CD4-positive, alpha-beta T cell (primary cell): ENCODE results near the gene ZPBP2. TPM values are rescaled to one million over a fixed set of nuclear protein-coding genes. Genes with fewer than 3 reads are reported as not detected.

Experiments used
- ATAC-seq: fragments of 200-7000 bp; cut with Tn5 transposase; one replicate; pipeline ENCODE4 v1.10.0; 2022; ENCODE audit warnings: mild to moderate bottlenecking; ENCODE audit not compliant: poor library complexity
- CTCF ChIA-PET: fragments of 350-600 bp; sonication (Branson Sonifier 250); formaldehyde crosslinking; loops from one replicate; lab custom pipeline; 2021; ENCODE audit warnings: antibody characterized with exemption, inconsistent platforms; lab: Charles Lee
- POLR2A ChIA-PET: fragments of 350-600 bp; sonication (Branson Sonifier 250); formaldehyde crosslinking; loops from one replicate; lab custom pipeline; 2021; ENCODE audit warnings: antibody characterized with exemption, inconsistent platforms; lab: Charles Lee
- DNase-seq, 14 experiments: peaks; one replicate each; pipeline ENCODE4 v3.0.0-alpha.2; 2013 to 2020; ENCODE audit warnings: mixed read lengths in 2 of 14
- H3K27ac ChIP-seq, 2 donors: one replicate each; pipeline versions ENCODE4 v1.5.1 to v1.7.0; 2013; ENCODE audit warnings: low read length in 2 of 2, low read depth in 1 of 2, mild to moderate bottlenecking in 1 of 2
- H3K27me3 ChIP-seq, 2 experiments: 1 replicate in 1 of 2; 2 replicates in 1 of 2; pipeline versions ENCODE4 v1.6.1 to v1.7.0; 2013; ENCODE audit warnings: low read length in 2 of 2, control low read depth in 1 of 2, mild to moderate bottlenecking in 1 of 2, moderate library complexity in 1 of 2; ENCODE audit not compliant: insufficient read depth in 2 of 2, control insufficient read depth in 1 of 2
- H3K36me3 ChIP-seq: one replicate; pipeline ENCODE4 v1.6.1; 2013; ENCODE audit warnings: low read length, control low read depth; ENCODE audit not compliant: insufficient read depth
- H3K4me1 ChIP-seq: one replicate; pipeline ENCODE4 v1.6.1; 2013; ENCODE audit warnings: low read length, control low read depth; ENCODE audit not compliant: insufficient read depth
- H3K4me3 ChIP-seq: one replicate; pipeline ENCODE4 v1.5.1; 2013; ENCODE audit warnings: mild to moderate bottlenecking, low read length, moderate library complexity
- H3K9me3 ChIP-seq, 2 experiments: 1 replicate in 1 of 2; 2 replicates in 1 of 2; pipeline versions ENCODE4 v1.6.1 to v1.7.0; 2013; ENCODE audit warnings: low read length in 2 of 2, mild to moderate bottlenecking in 2 of 2, control low read depth in 1 of 2, moderate library complexity in 1 of 2; ENCODE audit not compliant: control insufficient read depth in 1 of 2, insufficient read depth in 1 of 2
- H3K27ac Mint-ChIP-seq: one replicate; pipeline ENCODE4 v1.8.0; 2020; ENCODE audit warnings: mixed read lengths
- H3K27me3 Mint-ChIP-seq: one replicate; pipeline ENCODE4 v1.8.0; 2021; ENCODE audit warnings: mixed read lengths
- H3K36me3 Mint-ChIP-seq: one replicate; pipeline ENCODE4 v1.8.0; 2021; ENCODE audit warnings: low read depth, mixed read lengths
- H3K4me1 Mint-ChIP-seq: one replicate; pipeline ENCODE4 v1.8.0; 2021; ENCODE audit warnings: low read depth, mixed read lengths
- H3K4me3 Mint-ChIP-seq: one replicate; pipeline ENCODE4 v1.8.0; 2020; ENCODE audit warnings: mild to moderate bottlenecking, mixed read lengths
- H3K9me3 Mint-ChIP-seq: one replicate; pipeline ENCODE4 v1.8.0; 2020; ENCODE audit warnings: mixed read lengths
- intact Hi-C, 2 experiments: fragments of 100-400 bp; cut with DNase I in 1 of 2; cut with micrococcal nuclease in 1 of 2; formaldehyde crosslinking; loops; one replicate each; pipeline versions ENCODE4 v1.15.1 to v1.9.0; 2023 to 2025; cut with DNase I, micrococcal nuclease
- total RNA-seq, 174 experiments: library from RNA in 2 of 174; stranded (reverse) in 2 of 174; gene quantifications; one replicate each; pipeline ENCODE4 v1.2.3 and lab custom pipeline; 2021 to 2026
- TF ChIP-seq, protein P1 (sequence below): fragments of 200-600 bp; IDR thresholded peaks from one replicate; pipeline ENCODE4 v1.8.0; 2022; ENCODE audit warnings: antibody characterized with exemption, mild to moderate bottlenecking

Gene ZPBP2
- total RNA-seq, 2 experiments from 2014 or later: not detected

DNA sequence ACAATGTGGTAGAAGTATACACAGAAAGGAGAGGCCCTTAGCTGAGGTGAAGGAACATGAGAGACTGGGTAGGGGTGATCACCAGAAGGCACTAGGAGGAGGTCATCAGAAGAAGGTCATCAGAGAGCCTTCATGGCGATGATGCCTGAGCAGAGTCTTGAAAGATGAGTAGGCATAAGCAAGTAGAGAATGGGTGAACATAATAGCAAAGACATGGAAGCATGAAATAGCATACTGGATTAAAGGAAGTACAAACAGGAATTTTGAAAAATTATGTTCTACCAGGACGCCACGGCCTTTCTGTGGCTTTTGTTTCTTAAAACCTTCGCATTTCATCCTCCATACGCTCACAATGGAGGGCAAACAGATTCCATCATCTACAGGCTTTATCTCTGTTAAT is 6.8 kb upstream of the ZPBP2 start:
- Histone ChIP-seq H3K27me3 (no peaks in the 10 kb centered on the region), H3K4me1 (peaks cover 23% of the 10 kb centered on the region), H3K36me3 (peaks cover 6% of the 10 kb centered on the region), H3K4me3 (peak overlapping the region; percentile 80), H3K9me3 (no peaks in the 10 kb centered on the region), H3K27ac (peak overlapping the region; percentile 9 to 25)
- Mint-ChIP-seq H3K27me3 (no peaks in the 10 kb centered on the region), H3K36me3 (peaks cover 21% of the 10 kb centered on the region), H3K4me3 (peak overlapping the region; percentile 74), H3K4me1 (peaks cover 74% of the 10 kb centered on the region), H3K27ac (peak overlapping the region; percentile 94), H3K9me3 (no peaks in the 10 kb centered on the region)
- DNase-seq (peak in 1 of 14 experiments; percentile 24), ATAC-seq (no peak)
- TF ChIP-seq, protein P1, sequence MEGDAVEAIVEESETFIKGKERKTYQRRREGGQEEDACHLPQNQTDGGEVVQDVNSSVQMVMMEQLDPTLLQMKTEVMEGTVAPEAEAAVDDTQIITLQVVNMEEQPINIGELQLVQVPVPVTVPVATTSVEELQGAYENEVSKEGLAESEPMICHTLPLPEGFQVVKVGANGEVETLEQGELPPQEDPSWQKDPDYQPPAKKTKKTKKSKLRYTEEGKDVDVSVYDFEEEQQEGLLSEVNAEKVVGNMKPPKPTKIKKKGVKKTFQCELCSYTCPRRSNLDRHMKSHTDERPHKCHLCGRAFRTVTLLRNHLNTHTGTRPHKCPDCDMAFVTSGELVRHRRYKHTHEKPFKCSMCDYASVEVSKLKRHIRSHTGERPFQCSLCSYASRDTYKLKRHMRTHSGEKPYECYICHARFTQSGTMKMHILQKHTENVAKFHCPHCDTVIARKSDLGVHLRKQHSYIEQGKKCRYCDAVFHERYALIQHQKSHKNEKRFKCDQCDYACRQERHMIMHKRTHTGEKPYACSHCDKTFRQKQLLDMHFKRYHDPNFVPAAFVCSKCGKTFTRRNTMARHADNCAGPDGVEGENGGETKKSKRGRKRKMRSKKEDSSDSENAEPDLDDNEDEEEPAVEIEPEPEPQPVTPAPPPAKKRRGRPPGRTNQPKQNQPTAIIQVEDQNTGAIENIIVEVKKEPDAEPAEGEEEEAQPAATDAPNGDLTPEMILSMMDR: no peak
- CTCF ChIA-PET: interaction anchor here (1.0 to 6.9 kb wide), 7 partner anchors 18 to 240 kb away, joined by 3 to 52 read pairs (median 4); partner anchors contain the start of gene MIEN1
- POLR2A ChIA-PET: interaction anchor here (0.6 to 6.6 kb wide), 13 partner anchors 13 to 240 kb away, joined by 3 to 52 read pairs (median 6); partner anchors contain the start of gene MIEN1
- intact Hi-C loops: loop anchor here (1.0 to 10.0 kb wide), 3 partner anchors 10 to 236 kb away; partner anchors contain the start of gene PPP1R1B (in 1 of the 2)

DNA sequence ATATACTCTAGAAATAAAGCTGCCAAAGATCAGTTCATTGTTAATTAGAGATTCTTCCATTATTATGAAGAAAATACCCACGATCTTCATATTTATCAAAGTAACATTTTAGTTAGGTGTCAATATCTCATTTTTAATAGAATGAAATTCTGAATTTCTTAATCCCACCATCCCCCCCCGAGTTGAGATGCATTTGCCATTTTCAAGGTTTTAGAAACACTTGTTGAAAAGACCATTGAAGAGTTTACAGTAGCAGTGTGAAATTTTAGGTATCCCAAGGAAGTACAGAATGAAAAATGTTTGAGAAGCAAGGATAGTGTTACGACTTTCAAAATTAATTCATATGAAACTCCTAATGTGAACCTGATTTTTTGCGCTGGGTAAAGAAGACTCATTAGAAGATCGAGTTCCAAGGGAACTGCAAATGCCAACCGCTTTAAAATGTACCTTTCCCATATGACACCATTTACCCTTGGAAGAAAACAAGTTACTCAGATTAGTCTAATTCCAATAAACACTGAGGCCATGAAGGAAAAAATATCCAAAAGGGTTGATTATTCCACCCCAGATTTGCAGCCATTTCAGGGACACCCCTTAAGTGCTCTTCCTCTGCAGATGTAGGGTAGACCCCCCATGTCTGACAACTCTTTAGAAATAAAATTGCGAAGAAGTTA is 4.6 kb upstream of the ZPBP2 start:
- intact Hi-C loops: loop anchor here (5.0 to 10.0 kb wide), 2 partner anchors 61 to 239 kb away; partner anchors contain the start of gene PPP1R1B (in 1 of the 2)

More for the DNA sequence above, 4.6 kb upstream of the ZPBP2 start:
- Mint-ChIP-seq H3K9me3 (no peaks in the 10 kb centered on the region), H3K36me3 (peaks cover 14% of the 10 kb centered on the region), H3K4me1 (peaks cover 78% of the 10 kb centered on the region), H3K4me3 (peak overlapping the region; percentile 96), H3K27ac (peak overlapping the region; percentile 94), H3K27me3 (no peaks in the 10 kb centered on the region)
- ChIA-PET CTCF (interaction anchor here (0.6 to 6.9 kb wide), 18 partner anchors 9 to 242 kb away, joined by 3 to 52 read pairs (median 10); partner anchors contain the start of genes MIEN1 and PSMD3), POLR2A (interaction anchor here (0.9 to 6.6 kb wide), 15 partner anchors 15 to 208 kb away, joined by 3 to 52 read pairs (median 5); partner anchors contain the start of genes MIEN1, ORMDL3 and PSMD3)
- peaks cover 0 to 3% of the 10 kb centered on the region in 2 experiments for H3K9me3 ChIP-seq
- peak overlapping the region; percentile 88 to 89 for H3K27ac ChIP-seq
- TF ChIP-seq, protein P1: no peak
- H3K4me1 ChIP-seq: peaks cover 37% of the 10 kb centered on the region
- H3K27me3 ChIP-seq: no peaks in the 10 kb centered on the region
- DNase-seq (no peak), ATAC-seq (no peak)
- H3K36me3 ChIP-seq: peaks cover 6% of the 10 kb centered on the region
- H3K4me3 ChIP-seq: peak overlapping the region; percentile 80
